GM13976 (cell line): ENCODE results near the gene FAXDC2.

Source experiments
- DNase-seq: peaks from one replicate; pipeline ENCODE4 v3.0.0; 2012; ENCODE audit warnings: low spot score
- in situ Hi-C: fragments of 300-500 bp; cut with MboI; formaldehyde crosslinking; loops from one replicate; pipeline ENCODE4 v1.12.0; 2022; ENCODE audit warnings: low sequenced_read_pairs, mixed read lengths, inconsistent platforms; ENCODE audit not compliant: unreplicated experiment
- TF ChIP-seq, protein P1 (sequence below): IDR thresholded peaks from 2 replicates; pipeline ENCODE4 v1.5.1; 2012; ENCODE audit warnings: borderline replicate concordance, mild to moderate bottlenecking; ENCODE audit not compliant: insufficient read depth; ENCODE audit errors: extremely low read depth, missing control alignments, control extremely low read depth

The FAXDC2 gene

DNA sequence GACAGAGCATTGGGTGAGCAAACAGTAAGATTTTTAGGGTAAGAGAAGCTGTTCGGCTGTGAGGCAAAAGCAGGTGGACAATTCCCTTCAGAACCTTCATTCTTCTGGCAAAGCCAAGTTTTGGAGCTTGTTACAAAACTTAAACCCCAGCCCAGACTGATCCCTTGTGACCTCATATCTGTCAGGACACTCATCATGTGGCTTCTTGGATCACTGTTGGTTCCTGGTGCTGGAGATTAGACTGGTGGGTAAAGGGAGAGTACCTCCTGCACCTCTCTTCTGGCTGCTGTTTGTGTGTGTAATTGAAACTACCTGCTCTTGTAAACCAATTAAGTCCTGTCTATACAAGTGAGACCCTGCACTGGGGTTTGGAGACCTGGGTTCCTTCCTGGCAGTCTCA lies 74.2 kb downstream of the FAXDC2 start:
- in situ Hi-C loops = no loop called here
- no peak for DNase-seq
- TF ChIP-seq, protein P1, sequence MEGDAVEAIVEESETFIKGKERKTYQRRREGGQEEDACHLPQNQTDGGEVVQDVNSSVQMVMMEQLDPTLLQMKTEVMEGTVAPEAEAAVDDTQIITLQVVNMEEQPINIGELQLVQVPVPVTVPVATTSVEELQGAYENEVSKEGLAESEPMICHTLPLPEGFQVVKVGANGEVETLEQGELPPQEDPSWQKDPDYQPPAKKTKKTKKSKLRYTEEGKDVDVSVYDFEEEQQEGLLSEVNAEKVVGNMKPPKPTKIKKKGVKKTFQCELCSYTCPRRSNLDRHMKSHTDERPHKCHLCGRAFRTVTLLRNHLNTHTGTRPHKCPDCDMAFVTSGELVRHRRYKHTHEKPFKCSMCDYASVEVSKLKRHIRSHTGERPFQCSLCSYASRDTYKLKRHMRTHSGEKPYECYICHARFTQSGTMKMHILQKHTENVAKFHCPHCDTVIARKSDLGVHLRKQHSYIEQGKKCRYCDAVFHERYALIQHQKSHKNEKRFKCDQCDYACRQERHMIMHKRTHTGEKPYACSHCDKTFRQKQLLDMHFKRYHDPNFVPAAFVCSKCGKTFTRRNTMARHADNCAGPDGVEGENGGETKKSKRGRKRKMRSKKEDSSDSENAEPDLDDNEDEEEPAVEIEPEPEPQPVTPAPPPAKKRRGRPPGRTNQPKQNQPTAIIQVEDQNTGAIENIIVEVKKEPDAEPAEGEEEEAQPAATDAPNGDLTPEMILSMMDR = no peak

DNA sequence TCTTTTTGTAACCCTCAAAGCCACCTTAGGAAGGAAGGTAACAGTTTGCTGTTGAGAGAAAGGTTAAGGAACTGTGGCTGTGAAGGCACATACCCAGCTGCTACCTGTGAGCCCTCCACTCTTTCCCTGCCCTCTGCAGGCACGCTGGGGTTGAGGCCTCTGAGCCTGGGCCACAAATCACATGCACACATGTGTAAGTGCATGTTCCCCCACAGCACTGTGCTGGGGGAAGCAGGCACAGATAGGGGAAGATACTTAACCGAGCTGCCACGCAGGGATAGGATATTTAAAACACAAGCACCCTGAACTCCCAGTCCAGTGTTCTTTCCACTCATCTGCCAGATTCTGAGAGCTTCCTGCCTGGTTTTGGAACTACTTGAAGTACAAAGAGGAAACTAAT lies 77.1 kb downstream of the FAXDC2 start:
- TF ChIP-seq, protein P1 = no peak
- no peak for DNase-seq
- in situ Hi-C loops = no loop called here

DNA sequence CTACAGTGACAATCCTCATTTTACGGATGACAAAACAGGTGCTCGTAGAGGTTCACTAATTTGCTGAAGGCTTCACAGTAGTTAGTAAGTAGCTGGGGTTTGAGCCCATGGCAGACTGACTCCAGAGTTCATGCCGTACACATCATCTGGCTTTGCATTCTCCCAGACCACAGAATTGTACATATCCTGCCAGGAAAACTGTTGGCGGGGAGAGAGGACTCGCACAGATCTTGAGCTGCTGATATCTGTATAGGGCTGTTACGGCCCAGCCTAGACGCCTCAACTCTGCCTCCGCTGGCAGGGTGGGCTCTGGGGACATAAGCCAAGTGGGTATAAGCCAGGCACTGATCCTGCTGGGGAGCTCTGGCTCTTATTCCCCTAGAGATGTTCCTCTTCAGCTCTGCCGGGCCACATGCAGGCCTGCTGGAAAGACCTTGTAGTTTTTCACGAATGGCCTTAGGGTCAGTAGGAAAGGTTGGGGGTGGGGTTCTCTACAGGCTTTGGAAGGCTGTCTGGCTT lies 79.0 kb downstream of the FAXDC2 start:
- in situ Hi-C loops = no loop called here
- DNase-seq = no peak
- TF ChIP-seq, protein P1 = no peak

DNA sequence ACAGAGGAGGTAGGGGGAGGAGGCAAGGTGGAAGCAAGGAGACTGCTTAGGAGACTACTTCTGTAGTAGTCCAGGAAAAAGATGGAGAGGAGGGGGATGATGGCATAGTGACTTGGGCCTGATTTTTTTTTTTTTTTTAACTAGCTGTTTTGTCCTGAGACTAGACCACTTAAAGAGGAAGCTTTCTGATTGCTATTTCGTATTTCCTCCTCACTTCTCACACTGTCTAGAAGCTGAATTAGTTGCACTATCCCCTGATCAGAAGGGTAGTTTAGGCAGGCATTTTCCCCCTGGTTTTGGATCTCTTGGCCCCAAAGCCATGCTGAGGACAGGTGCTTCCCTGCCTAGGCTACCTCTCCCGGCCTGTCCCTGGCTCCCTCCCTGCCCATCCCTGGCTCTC lies 80.3 kb downstream of the FAXDC2 start:
- TF ChIP-seq, protein P1 = no peak
- in situ Hi-C loops = no loop called here
- no peak for DNase-seq
